Liver (tissue), 9 donors: ENCODE results near the gene NSL1. TPM values are rescaled to one million over a fixed set of nuclear protein-coding genes. Genes with fewer than 3 reads are reported as not detected.

Experiments
- DNase-seq: peaks from one replicate; pipeline ENCODE4 v3.0.0-alpha.2; 2017; ENCODE audit warnings: low spot score
- H3K27ac ChIP-seq, 2 donors: one replicate each; pipeline ENCODE4 v1.7.0; 2013; ENCODE audit warnings: inconsistent platforms in 2 of 2, low read length in 2 of 2, control low read depth in 1 of 2, low read depth in 1 of 2, mild to moderate bottlenecking in 1 of 2
- H3K27me3 ChIP-seq, 4 donors: one replicate each; pipeline versions ENCODE4 v1.6.1 to v1.7.0; 2013; ENCODE audit warnings: low read length in 3 of 4, inconsistent platforms in 1 of 4, mild to moderate bottlenecking in 1 of 4, moderate library complexity in 1 of 4; ENCODE audit not compliant: control insufficient read depth in 4 of 4, insufficient read depth in 4 of 4
- H3K36me3 ChIP-seq, 4 donors: one replicate each; pipeline versions ENCODE4 v1.6.1 to v1.7.0; 2013; ENCODE audit warnings: low read length in 3 of 4, mild to moderate bottlenecking in 3 of 4, low read depth in 1 of 4, moderate library complexity in 1 of 4; ENCODE audit not compliant: control insufficient read depth in 4 of 4, insufficient read depth in 3 of 4
- H3K4me1 ChIP-seq, 4 donors: one replicate each; pipeline versions ENCODE4 v1.6.1 to v1.7.0; 2013; ENCODE audit warnings: low read length in 3 of 4, mild to moderate bottlenecking in 3 of 4, moderate library complexity in 1 of 4; ENCODE audit not compliant: control insufficient read depth in 4 of 4, insufficient read depth in 4 of 4
- H3K4me3 ChIP-seq, 3 donors: one replicate each; pipeline versions ENCODE4 v1.6.1 to v1.7.0; 2013; ENCODE audit warnings: low read length in 3 of 3, control low read depth in 1 of 3, low read depth in 1 of 3, mild to moderate bottlenecking in 1 of 3
- H3K9ac ChIP-seq, 2 donors: one replicate each; pipeline ENCODE4 v1.7.0; 2013; ENCODE audit warnings: low read length in 2 of 2, mild to moderate bottlenecking in 2 of 2, moderate library complexity in 2 of 2, control low read depth in 1 of 2, low read depth in 1 of 2
- H3K9me3 ChIP-seq, 4 donors: one replicate each; pipeline versions ENCODE4 v1.6.1 to v1.7.0; 2013; ENCODE audit warnings: low read length in 3 of 4; ENCODE audit not compliant: control insufficient read depth in 4 of 4
- ATF3 ChIP-seq: IDR thresholded peaks from 2 replicates; pipeline ENCODE4 v1.6.1; 2016; ENCODE audit warnings: antibody characterized with exemption
- CTCF ChIP-seq: fragments of 150-350 bp; IDR thresholded peaks from 2 replicates; pipeline ENCODE4 v1.5.1; 2017; ENCODE audit warnings: improper control_type of control experiment, low read depth, low read length; ENCODE audit not compliant: missing input control
- EGR1 ChIP-seq, 2 donors: IDR thresholded peaks; 2 replicates each; pipeline ENCODE4 v1.6.1; 2016 to 2018; ENCODE audit warnings: antibody characterized with exemption in 2 of 2, low read depth in 2 of 2
- FOXA1 ChIP-seq: IDR thresholded peaks from 2 replicates; pipeline ENCODE4 v1.6.1; 2016; ENCODE audit warnings: antibody characterized with exemption
- FOXA2 ChIP-seq: IDR thresholded peaks from 2 replicates; pipeline ENCODE4 v1.6.1; 2016; ENCODE audit warnings: antibody characterized with exemption
- GABPA ChIP-seq, 2 donors: IDR thresholded peaks in 1 of 2; conservative IDR thresholded peaks in 1 of 2; 2 replicates each; pipeline ENCODE4 v1.6.1; 2016; ENCODE audit warnings: antibody characterized with exemption in 2 of 2, mild to moderate bottlenecking in 1 of 2, moderate library complexity in 1 of 2
- HNF4A ChIP-seq, 2 donors: conservative IDR thresholded peaks; 2 replicates each; pipeline ENCODE4 v1.6.1; 2016; ENCODE audit warnings: antibody characterized with exemption in 2 of 2, mild to moderate bottlenecking in 2 of 2
- HNF4G ChIP-seq: IDR thresholded peaks from 2 replicates; pipeline ENCODE4 v1.6.1; 2016; ENCODE audit warnings: antibody characterized with exemption
- MAX ChIP-seq: IDR thresholded peaks from 2 replicates; pipeline ENCODE4 v1.6.1; 2016; ENCODE audit warnings: antibody characterized with exemption
- NR2F2 ChIP-seq: IDR thresholded peaks from 2 replicates; pipeline ENCODE4 v1.6.1; 2016; ENCODE audit warnings: antibody characterized with exemption
- RAD21 ChIP-seq, 2 donors: IDR thresholded peaks; 2 replicates each; pipeline ENCODE4 v1.6.1; 2016; ENCODE audit warnings: antibody characterized with exemption in 2 of 2, mild to moderate bottlenecking in 2 of 2
- REST ChIP-seq: IDR thresholded peaks from 2 replicates; pipeline ENCODE4 v1.6.1; 2016; ENCODE audit warnings: antibody characterized with exemption, mild to moderate bottlenecking
- RXRA ChIP-seq, 2 donors: IDR thresholded peaks; 2 replicates each; pipeline ENCODE4 v1.6.1; 2017 to 2018; ENCODE audit warnings: antibody characterized with exemption in 2 of 2, mild to moderate bottlenecking in 1 of 2
- SP1 ChIP-seq: IDR thresholded peaks from 2 replicates; pipeline ENCODE4 v1.6.1; 2018; ENCODE audit warnings: antibody characterized with exemption, mild to moderate bottlenecking
- TAF1 ChIP-seq: conservative IDR thresholded peaks from 2 replicates; pipeline ENCODE4 v1.6.1; 2016; ENCODE audit warnings: antibody characterized with exemption, mild to moderate bottlenecking
- YY1 ChIP-seq: IDR thresholded peaks from 2 replicates; pipeline ENCODE4 v1.6.1; 2016; ENCODE audit warnings: antibody characterized with exemption, mild to moderate bottlenecking
- ZBTB33 ChIP-seq: IDR thresholded peaks from 2 replicates; pipeline ENCODE4 v1.6.1; 2016; ENCODE audit warnings: antibody characterized with exemption
- WGBS: extraction: QIAGEN DNeasy Blood & Tissue Kit; methylation state at CpG from one replicate; pipeline ENCODE4 v1.1.7; 2013; 5-methylcytosine and 5-hydroxymethylcytosine counted together
- polyA plus RNA-seq, 2 donors: library from polyadenylated mRNA; stranded (reverse) in 1 of 2; unstranded in 1 of 2; fragments of 200-250 nt in 1 of 2; fragments of >200 nt in 1 of 2; fragmentation: Nextera tagmentation in 1 of 2; extraction: Ambion mirVana in 1 of 2; gene quantifications; one replicate each; pipeline versions ENCODE4 v1.2.1 to v1.2.3, GENCODE V29; 2013 to 2015
- total RNA-seq, 2 donors: library from RNA; depleted of rRNA; stranded (reverse); fragments of >200 nt; gene quantifications; one replicate each; pipeline ENCODE4 v1.2.3, GENCODE V29; 2014
- donor health status: healthy.
- donor health status: healthy.
- donor health status: healthy.
- donor health status: healthy.
- donor health status: healthy.

NSL1 gene
- total and polyA plus RNA-seq, 4 donors, result 17.2 to 31.3 (median 18.7) TPM

GRCh38 chr1:212691561-212692071 lies 100.0 kb downstream of the NSL1 start (continued):
- TF ChIP-seq MAX (no peak), TAF1 (no peak), RXRA (IDR thresholded peaks at IDR 0.05) (no peak), SP1 (no peak), HNF4A (conservative IDR thresholded peaks at IDR 0.05) (no peak), ZBTB33 (no peak)

GRCh38 chr1:212690816-212691403 lies 100.7 kb downstream of the NSL1 start:
- H3K4me3 ChIP-seq, result no peak overlapping the region
- no peaks in the 10 kb centered on the region for H3K36me3 ChIP-seq
- TF ChIP-seq REST (no peak), ATF3 (no peak), CTCF (no peak), YY1 (no peak), RAD21 (IDR thresholded peaks at IDR 0.05) (no peak), ZBTB33 (no peak), SP1 (no peak), FOXA2 (no peak), FOXA1 (no peak), HNF4A (conservative IDR thresholded peaks at IDR 0.05) (no peak), EGR1 (IDR thresholded peaks at IDR 0.05; ENCODE audit: low read depth in 2 of 2) (no peak), HNF4G (no peak), TAF1 (no peak), GABPA (IDR thresholded peaks at IDR 0.05 in 1 of 2, conservative IDR thresholded peaks at IDR 0.05 in 1 of 2) (no peak), NR2F2 (no peak)
- 93% methylated on average over 4 of the region's 4 CpGs for WGBS
- no peaks in the 10 kb centered on the region for H3K4me1 ChIP-seq
- H3K9ac ChIP-seq, result no peak overlapping the region
- H3K27ac ChIP-seq, result no peak overlapping the region
- H3K27me3 ChIP-seq, result peaks cover 0 to 8% (median 2%) of the 10 kb centered on the region in 4 donors
- no peaks in the 10 kb centered on the region for H3K9me3 ChIP-seq
- DNase-seq, result no peak
